GM12872 (cell line): ENCODE results near the gene EPN1.

Source experiments
- TF ChIP-seq, protein P1 (sequence below): IDR thresholded peaks from 3 replicates; pipeline ENCODE4 v1.5.1; 2011; ENCODE audit warnings: low read depth, mild to moderate bottlenecking, low read length, moderate library complexity; ENCODE audit not compliant: insufficient read depth

The EPN1 gene

DNA sequence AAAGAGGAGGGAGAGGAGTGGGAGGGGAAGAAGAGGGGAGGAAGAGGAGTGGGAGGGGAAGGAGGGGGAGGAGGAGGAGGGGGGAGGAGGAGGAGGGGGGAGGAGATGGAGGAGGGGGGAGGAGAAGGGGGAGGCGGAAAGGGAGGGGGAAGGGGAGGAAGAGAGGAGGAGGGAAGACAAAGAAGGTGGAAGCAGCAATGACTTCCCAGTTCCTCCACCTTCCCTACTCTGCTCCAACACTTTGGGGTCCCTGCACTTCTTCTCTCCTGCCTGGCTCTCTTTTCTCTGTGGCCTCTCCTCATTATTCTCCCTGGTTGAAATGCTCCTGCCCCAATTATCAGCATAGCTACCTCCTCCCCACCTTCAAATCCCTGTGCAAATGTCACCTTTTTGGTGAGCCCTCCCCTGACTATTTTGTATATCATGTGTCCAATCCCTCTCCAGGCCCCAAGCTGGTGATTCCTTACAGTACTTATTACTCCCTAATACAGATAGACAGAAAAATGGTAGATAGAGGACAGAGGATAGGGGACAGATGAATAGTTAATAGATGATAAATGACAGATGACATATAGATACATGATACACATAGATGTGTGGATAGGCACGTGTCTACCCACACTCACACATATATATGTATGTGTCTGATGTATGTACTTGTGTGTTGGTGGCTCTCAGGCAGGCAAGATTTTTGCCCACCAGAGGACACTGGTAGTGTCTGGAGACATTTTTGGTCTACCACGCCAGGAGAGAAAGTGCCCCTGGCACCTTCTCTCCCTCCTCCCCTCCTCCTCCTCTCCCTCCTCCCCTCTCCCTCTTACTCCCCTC is 38.0 kb downstream of the EPN1 start:
- TF ChIP-seq, protein P1, sequence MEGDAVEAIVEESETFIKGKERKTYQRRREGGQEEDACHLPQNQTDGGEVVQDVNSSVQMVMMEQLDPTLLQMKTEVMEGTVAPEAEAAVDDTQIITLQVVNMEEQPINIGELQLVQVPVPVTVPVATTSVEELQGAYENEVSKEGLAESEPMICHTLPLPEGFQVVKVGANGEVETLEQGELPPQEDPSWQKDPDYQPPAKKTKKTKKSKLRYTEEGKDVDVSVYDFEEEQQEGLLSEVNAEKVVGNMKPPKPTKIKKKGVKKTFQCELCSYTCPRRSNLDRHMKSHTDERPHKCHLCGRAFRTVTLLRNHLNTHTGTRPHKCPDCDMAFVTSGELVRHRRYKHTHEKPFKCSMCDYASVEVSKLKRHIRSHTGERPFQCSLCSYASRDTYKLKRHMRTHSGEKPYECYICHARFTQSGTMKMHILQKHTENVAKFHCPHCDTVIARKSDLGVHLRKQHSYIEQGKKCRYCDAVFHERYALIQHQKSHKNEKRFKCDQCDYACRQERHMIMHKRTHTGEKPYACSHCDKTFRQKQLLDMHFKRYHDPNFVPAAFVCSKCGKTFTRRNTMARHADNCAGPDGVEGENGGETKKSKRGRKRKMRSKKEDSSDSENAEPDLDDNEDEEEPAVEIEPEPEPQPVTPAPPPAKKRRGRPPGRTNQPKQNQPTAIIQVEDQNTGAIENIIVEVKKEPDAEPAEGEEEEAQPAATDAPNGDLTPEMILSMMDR, result no peak

DNA sequence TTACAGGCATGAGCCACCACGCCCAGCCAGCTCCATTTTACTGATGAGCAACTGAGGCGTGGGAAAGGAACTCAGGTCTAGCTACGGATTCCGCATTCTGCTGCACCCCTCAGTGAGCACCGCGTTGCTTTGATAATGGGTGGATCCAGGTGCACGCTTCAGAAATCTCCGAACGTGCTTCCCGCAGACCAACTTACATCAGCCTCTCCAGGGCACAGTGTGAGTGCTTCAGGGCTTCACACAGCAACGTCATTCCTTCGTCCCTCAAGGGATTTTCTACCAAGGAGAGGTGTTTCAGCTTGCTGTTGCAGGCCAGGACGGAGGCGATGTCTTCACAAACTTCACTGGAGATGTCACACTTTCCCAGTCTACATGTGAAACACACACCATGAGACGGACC is 41.5 kb downstream of the EPN1 start:
- TF ChIP-seq, protein P1, result no peak

DNA sequence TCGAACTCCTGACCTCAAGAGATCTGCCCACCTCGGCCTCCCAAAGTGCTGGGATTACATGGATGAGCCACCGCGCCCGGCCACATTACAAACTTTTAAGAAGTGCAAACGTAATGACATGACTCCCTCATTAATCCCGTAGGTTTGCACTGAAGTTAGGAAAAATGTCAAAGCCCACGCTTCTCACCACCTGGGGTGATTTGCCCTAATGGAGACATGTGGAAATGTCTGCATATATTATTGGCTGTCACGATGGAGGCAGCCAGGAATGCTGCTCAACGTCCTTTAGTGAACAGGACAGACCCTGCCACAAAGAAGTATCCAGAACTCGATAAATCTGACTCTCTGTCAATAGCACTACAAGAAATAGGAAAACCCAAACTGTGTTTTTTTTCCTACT is 42.2 kb downstream of the EPN1 start:
- TF ChIP-seq, protein P1, result no peak

DNA sequence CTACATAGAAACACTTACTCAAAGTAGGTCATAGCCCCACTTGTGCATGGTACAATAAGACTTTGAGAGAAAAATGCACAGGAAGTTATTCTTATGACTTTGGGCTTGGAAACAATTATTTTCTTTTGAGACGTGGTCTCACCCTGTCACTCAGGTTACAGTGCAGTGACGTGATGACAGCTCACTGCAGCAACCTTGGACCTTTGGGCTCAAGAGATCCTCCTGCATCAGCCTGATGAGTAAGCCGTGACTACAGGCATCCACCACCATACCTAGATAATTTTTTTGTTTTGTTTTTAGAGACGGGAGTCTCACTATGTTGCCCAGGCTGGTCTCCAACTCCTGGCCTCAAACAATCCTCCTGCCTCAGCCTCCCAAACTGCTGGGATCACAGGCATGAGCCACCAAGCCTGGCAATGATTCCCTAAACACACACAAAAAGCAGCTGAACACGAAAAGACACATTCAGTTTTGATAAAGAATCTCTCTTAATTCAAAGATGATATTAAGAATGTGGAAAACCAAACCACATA is 45.3 kb downstream of the EPN1 start:
- TF ChIP-seq, protein P1, result no peak

DNA sequence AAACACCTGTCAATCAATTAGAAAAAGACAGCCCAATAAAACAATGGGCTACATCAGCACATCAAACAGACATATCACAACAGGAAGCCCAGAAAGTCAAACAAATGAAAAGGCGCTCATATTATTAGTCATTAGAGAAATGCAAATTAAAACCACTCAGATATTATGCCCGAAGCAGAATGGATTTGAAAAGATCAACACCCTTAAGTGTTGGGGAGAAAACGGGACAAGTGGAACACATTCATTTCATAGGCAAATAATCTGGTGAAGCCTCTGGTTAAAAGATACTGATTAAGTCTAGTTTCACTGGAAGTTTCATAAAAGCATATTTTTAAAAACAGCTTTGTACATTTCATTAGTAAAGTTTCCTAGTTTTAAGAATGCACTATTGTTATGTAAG is 45.8 kb downstream of the EPN1 start:
- TF ChIP-seq, protein P1, result no peak

DNA sequence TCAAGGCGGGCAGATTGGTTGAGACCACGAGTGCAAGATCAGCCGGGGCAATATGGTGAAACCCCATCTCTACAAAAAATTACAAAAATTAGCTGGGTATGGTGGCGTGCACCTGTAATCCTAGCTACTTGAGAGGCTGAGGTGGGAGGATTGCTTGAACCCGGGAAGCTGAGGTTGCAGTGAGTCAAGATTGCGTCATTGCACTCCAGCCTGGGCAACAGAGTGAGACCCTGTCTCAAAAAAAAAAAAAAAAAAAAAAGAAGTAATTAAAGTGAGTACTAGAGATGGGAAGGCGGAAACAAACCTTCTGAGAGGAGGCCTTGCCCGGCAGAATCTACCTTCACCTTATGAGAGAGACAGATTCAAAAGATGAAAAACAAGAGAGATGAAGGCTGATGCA is 48.5 kb downstream of the EPN1 start:
- TF ChIP-seq, protein P1, result no peak

DNA sequence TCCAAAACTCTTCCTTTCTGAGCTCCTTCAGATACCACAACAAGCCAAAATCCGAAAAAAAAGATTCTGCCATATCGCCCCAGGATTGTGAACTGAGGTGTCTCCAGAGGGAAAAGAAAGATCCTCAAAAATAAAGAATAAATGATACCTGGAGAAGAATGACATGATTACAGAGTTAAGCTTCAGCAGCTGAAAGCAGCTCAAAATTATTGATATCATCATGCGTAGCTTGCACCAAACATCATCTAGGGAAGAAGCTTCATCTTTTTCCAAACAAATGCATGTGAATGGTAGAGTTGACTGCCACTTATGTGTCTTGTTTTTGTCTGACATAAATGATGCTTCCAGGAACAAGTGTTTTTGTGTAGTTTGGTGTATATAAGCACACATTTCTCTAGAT is 63.3 kb downstream of the EPN1 start, which contains the start of gene NLRP9:
Gene NLRP9 (minus strand): TSS at position 101 of the 400 bp plus-strand sequence. CDS start 28 bp downstream, at position 73.
- TF ChIP-seq, protein P1, result no peak
